Measurements from ENCODE around the gene BCL11B.

BCL11B gene

DNA sequence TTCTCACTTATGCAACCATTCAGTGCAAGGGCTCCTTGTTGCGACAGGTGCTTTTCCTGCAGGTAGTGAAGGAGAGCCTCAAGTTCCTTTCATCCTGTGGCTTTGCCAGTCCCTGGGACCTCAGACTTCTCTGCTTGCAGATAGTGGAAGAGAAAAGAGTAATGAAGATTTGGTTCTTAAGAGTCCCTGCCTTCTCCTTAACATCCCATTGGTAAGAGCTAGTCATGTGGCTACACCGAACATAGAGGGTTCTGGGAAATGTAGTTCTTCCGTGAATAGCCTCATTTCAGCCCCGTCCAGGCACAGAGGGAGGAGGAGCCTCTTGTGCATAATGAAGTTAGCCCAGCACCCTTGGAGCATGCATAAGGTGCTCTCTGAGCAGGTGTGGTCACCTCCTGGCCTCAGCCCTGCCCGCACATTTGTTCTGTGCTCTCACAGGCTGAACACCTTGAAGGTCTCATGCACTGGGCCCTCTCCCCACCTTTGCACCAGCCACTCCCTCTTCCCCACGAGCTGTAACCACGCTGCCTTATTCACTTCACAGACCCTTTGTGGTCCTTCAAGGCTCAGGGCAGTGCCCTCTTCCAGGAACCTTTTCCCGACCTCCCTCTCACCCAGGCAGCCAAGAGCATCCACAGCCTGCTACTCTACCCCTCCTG, 134.0 kb downstream of the BCL11B start:
- TF ChIP-seq, protein P1, sequence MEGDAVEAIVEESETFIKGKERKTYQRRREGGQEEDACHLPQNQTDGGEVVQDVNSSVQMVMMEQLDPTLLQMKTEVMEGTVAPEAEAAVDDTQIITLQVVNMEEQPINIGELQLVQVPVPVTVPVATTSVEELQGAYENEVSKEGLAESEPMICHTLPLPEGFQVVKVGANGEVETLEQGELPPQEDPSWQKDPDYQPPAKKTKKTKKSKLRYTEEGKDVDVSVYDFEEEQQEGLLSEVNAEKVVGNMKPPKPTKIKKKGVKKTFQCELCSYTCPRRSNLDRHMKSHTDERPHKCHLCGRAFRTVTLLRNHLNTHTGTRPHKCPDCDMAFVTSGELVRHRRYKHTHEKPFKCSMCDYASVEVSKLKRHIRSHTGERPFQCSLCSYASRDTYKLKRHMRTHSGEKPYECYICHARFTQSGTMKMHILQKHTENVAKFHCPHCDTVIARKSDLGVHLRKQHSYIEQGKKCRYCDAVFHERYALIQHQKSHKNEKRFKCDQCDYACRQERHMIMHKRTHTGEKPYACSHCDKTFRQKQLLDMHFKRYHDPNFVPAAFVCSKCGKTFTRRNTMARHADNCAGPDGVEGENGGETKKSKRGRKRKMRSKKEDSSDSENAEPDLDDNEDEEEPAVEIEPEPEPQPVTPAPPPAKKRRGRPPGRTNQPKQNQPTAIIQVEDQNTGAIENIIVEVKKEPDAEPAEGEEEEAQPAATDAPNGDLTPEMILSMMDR (IDR thresholded peaks at IDR 0.05; ENCODE audit: control insufficient read depth, insufficient read depth, low read depth, low read length, missing control alignments) = no peak
- DNase-seq (ENCODE audit: low read depth) = no peak
- H3K4me3 ChIP-seq (ENCODE audit: control insufficient read depth, low read depth, low read length) = no peak overlapping the region

DNA sequence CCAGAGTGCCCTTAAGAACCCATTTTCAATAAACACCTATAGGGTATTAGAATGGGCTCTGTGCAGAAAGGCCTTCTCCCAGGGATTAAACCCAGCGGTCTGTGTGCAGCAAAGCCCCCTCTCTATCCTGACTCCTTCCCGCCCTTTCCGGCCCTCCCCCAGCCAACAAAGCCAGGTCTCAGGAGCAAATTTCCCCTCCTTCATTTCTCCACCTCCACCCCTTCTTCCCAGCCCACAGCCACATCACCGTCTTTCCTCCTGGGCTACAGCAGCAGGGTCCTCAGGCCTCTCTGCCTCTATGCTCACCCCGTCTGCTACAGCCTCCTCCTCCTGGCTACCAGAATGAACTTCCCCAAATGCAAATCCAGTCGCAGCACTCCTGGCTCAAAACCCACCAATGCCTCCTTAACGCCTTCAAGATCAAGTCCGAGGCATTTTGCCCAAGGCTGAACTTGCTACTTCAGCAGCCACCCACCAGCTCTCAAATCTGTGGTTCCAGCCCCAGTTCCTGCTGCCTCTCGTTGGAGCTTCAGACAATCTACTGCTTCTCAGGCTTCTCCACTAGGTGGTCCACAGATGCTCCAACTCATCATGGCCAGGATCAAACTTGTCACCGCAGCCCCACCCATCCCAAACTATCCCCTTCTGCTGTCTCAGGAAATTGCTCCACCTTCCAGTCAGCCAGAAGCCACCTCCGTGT, 134.8 kb downstream of the BCL11B start:
- DNase-seq (ENCODE audit: low read depth) = no peak
- TF ChIP-seq, protein P1 (IDR thresholded peaks at IDR 0.05; ENCODE audit: control insufficient read depth, insufficient read depth, low read depth, low read length, missing control alignments) = no peak
- H3K4me3 ChIP-seq (ENCODE audit: control insufficient read depth, low read depth, low read length) = no peak overlapping the region

DNA sequence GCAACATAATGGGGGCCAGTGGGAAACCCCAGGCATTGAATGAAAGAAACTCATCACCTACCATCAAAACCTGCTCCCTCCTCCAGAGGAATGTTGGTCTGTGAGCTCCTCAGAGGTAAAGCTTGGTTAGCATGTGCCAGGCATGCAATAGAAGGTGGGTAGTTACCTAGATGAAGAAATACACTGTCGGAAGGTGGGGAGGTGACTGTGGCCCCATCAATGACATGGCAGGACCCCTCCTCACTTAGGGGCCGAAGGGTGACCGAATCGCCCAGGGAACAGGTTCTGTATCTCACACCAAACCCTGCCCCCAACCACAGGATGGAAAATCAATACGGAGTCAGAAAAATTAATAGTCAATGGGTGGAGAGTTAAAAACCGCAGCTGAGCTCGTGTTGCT, 135.6 kb downstream of the BCL11B start:
- no peak overlapping the region for H3K4me3 ChIP-seq (ENCODE audit: control insufficient read depth, low read depth, low read length)
- TF ChIP-seq, protein P1 (IDR thresholded peaks at IDR 0.05; ENCODE audit: control insufficient read depth, insufficient read depth, low read depth, low read length, missing control alignments) = no peak
- DNase-seq (ENCODE audit: low read depth) = no peak

DNA sequence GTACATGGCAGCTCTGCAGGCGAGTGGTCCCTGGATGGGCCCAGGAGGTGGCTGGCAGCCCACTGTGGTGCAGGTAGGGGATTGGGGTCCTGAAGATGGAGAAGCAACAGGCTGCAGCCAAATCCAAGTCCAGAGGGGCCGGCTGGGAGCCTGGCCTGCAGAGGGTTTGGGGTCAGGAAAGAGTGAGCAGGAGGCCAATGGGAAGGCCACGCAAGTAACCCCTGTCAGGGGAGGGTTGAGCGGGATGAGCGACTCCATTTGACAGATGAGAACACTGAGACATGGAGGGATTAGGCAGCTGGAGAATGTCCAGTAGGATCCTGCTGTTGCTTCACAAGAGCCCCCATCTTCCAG, 136.0 kb downstream of the BCL11B start:
- no peak for DNase-seq (ENCODE audit: low read depth)
- no peak overlapping the region for H3K4me3 ChIP-seq (ENCODE audit: control insufficient read depth, low read depth, low read length)
- TF ChIP-seq, protein P1 (IDR thresholded peaks at IDR 0.05; ENCODE audit: control insufficient read depth, insufficient read depth, low read depth, low read length, missing control alignments) = no peak

DNA sequence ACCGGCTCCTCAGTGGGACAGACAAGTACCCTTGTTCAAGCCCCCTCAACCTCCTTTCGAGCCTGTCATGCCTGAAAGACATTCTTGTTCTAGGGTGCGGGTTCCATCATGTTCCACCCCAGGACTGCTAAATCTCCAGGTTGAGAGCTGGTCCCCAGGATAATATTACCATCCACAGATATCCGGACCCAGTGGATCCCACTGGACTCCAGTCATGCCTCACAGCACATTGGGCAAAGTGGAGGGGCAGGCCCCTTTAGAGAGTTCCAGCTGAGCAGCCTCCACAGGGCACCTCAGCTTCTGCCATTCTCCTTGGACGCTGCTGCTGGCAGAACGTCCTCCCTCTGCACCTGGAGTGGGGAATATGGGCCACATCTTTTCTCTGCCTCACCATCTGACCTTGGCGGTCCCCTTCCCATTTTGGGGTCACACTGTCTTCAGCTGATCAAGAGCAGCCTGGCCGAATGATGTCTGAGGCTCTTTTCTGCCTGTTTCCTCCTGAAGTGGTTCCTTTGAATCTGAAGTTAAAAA, 137.4 kb downstream of the BCL11B start:
- no peak for DNase-seq (ENCODE audit: low read depth)
- no peak overlapping the region for H3K4me3 ChIP-seq (ENCODE audit: control insufficient read depth, low read depth, low read length)
- TF ChIP-seq, protein P1 (IDR thresholded peaks at IDR 0.05; ENCODE audit: control insufficient read depth, insufficient read depth, low read depth, low read length, missing control alignments) = no peak

DNA sequence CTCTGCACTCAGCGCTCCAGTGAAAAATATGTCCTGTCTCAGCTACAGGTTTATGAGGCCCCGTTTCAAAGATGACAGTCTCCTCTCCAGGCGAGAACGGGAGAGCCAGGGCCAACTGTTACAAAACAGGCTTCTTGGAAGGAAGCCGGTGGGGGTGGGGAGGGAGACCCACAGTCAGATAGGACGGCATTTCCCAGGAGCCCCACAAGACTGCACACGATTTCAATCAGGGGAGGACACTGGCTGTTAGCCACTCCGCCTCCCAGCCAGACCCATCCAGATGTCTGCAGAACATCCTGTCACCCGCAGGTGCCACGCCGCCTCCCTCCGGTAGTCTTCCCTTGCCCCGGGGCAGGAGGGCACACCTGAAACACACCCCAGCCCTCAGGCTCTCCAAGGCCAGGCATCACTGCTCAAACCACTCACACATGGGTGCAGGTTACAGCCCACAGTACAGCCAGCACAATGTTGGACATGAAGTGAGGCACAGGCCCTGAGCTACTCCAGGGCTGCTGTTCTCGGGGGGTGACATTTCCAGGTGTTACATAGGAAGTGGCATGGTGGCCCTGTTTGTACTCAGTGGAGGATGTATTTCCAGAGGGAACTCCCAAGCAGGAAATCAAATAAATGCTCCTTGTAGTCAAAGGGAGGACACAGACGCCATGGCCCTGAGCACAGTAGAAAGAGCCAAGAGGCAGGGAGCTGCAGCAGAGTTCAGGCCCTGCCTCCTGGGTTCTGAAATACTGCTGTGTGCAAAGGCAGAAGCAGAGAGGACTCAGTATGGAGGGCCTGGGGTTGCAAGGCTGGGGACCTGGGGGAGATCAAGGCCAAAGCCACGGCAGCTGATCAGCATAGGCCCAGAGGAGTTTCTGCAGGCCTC, 138.1 kb downstream of the BCL11B start:
- DNase-seq (ENCODE audit: low read depth) = no peak
- H3K4me3 ChIP-seq (ENCODE audit: control insufficient read depth, low read depth, low read length) = no peak overlapping the region
- TF ChIP-seq, protein P1 (IDR thresholded peaks at IDR 0.05; ENCODE audit: control insufficient read depth, insufficient read depth, low read depth, low read length, missing control alignments) = no peak
